ENCODE results near the gene HS6ST1. TPM values are rescaled to one million over a fixed set of nuclear protein-coding genes. Genes with fewer than 3 reads are reported as not detected.
"Not testable (repeated sequence)": the region's sequence is repeated elsewhere in the genome, so short reads cannot be mapped to it uniquely, and the experiment has no call there.

Gene HS6ST1
- total and polyA plus RNA-seq, 2 donors (not counting 1 experiment from before 2014, with no cell fraction given), result 7.8 to 22.7 TPM

DNA sequence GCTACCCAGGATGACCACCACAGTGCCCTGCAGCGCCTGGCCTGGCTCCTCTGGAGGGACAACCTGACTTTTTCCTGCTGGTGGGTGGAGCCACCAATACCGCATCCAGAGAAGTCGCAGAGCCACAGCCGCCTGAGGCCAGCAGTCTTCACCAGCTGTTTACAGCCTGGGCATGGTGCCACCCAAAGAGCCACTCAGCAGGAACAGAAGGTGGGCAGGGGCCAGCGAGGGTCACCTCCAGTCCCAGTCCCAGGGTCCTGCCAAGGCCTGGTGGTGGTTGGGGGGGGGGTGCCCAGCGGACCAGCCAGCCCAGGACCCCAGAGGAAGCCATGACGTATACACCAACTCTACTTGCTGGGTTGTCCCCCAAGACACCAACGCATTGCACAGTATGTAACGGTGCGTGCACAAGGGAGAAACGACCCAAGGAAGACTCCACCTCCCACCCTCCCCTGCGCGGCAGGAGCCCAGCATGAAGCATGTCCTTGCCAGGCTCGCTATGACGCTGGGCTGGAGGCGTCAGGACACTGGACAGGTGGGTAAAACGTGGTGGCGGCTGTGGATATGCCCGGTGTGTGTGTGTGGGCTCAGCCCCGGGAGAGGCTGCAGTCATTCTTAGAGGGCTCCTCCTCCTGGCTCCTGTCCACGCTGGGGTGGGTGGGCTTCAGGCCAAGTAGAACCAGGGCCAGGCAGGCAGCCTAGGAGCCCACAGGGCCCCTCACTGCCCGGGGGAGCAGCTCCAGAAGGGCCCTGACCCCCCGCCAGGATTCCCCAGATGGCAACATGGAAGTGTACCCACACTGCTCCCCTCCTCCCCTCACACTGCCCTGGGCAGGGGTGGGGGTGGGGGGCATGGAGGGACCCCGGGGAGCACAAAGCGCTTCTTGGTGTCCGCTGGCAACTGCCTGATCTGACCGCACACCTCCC lies 49.3 kb downstream of the HS6ST1 start:
- H3K9ac ChIP-seq (ENCODE audit: low read length), result no peak overlapping the region
- peaks cover 6% of the 10 kb centered on the region for H4K20me1 ChIP-seq (ENCODE audit: control insufficient read depth, insufficient read depth, low read length, poor library complexity, severe bottlenecking)
- no peak overlapping the region for H3K27ac Mint-ChIP-seq
- H3K27ac ChIP-seq (ENCODE audit: low read length in 2 of 2), result no peak overlapping the region
- POLR2A ChIA-PET, result no interaction called here
- H3K79me2 ChIP-seq (ENCODE audit: control insufficient read depth, insufficient read depth, low read length), result peaks cover 5% of the 10 kb centered on the region
- H2AFZ ChIP-seq (ENCODE audit: insufficient read depth, low read depth, low read length, poor library complexity, severe bottlenecking), result no peak overlapping the region
- peaks cover 0 to 4% of the 10 kb centered on the region in 2 experiments for H3K36me3 ChIP-seq (replicated peaks in 1 of 2; ENCODE audit: control extremely low read depth in 1 of 2, control insufficient read depth in 1 of 2, extremely low read depth in 1 of 2, insufficient read depth in 2 of 2, low read length in 1 of 2)
- intact Hi-C loops (cut with micrococcal nuclease), result no loop called here
- CTCF ChIA-PET, result no interaction called here
- H3K4me3 Mint-ChIP-seq, result no peak overlapping the region
- H3K9me3 ChIP-seq (ENCODE audit: control extremely low read depth in 1 of 3, control insufficient read depth in 2 of 3, insufficient read depth in 1 of 3, low read length in 2 of 3), result peaks cover 1 to 7% (median 4%) of the 10 kb centered on the region in 3 donors
- peaks cover 2% of the 10 kb centered on the region for H3K9me3 Mint-ChIP-seq (ENCODE audit: insufficient read depth)
- no peak overlapping the region for H3K4me3 ChIP-seq (ENCODE audit: control extremely low read depth in 1 of 5, extremely low read depth in 1 of 5, insufficient read depth in 1 of 5, low read depth in 2 of 5, low read length in 4 of 5)
- H3K27me3 ChIP-seq (replicated peaks in 1 of 4; ENCODE audit: control extremely low read depth in 1 of 4, control insufficient read depth in 3 of 4, insufficient read depth in 4 of 4, low read length in 3 of 4), result no peaks in the 10 kb centered on the region
- H3K27me3 Mint-ChIP-seq, result no peaks in the 10 kb centered on the region
- H3K4me1 ChIP-seq (ENCODE audit: control insufficient read depth in 2 of 2, insufficient read depth in 2 of 2, low read length in 2 of 2), result no peaks in the 10 kb centered on the region
- H3K4me2 ChIP-seq (replicated peaks; ENCODE audit: low read depth, low read length, poor library complexity, severe bottlenecking), result no peak overlapping the region
- DNase-seq (no peak), ATAC-seq (ENCODE audit: low read depth) (no peak)
- no peaks in the 10 kb centered on the region for H3K4me1 Mint-ChIP-seq
- no peak for TF ChIP-seq EZH2 (IDR thresholded peaks at IDR 0.05; ENCODE audit: borderline replicate concordance, insufficient read depth, low read depth, low read length, poor library complexity, severe bottlenecking)
- TF ChIP-seq, protein P1, sequence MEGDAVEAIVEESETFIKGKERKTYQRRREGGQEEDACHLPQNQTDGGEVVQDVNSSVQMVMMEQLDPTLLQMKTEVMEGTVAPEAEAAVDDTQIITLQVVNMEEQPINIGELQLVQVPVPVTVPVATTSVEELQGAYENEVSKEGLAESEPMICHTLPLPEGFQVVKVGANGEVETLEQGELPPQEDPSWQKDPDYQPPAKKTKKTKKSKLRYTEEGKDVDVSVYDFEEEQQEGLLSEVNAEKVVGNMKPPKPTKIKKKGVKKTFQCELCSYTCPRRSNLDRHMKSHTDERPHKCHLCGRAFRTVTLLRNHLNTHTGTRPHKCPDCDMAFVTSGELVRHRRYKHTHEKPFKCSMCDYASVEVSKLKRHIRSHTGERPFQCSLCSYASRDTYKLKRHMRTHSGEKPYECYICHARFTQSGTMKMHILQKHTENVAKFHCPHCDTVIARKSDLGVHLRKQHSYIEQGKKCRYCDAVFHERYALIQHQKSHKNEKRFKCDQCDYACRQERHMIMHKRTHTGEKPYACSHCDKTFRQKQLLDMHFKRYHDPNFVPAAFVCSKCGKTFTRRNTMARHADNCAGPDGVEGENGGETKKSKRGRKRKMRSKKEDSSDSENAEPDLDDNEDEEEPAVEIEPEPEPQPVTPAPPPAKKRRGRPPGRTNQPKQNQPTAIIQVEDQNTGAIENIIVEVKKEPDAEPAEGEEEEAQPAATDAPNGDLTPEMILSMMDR (IDR thresholded peaks at IDR 0.05), result no peak
- 96% methylated on average over 22 of the region's 27 CpGs for WGBS (ENCODE audit: insufficient coverage)

- ATAC-seq (ENCODE audit: low read depth); H3K27me3 Mint-ChIP-seq; H3K9me3 Mint-ChIP-seq (ENCODE audit: insufficient read depth); POLR2A ChIA-PET; H3K79me2 ChIP-seq (ENCODE audit: control insufficient read depth, insufficient read depth, low read length); H3K27me3 ChIP-seq (replicated peaks in 1 of 4; ENCODE audit: control extremely low read depth in 1 of 4, control insufficient read depth in 3 of 4, insufficient read depth in 4 of 4, low read length in 3 of 4); H3K4me1 ChIP-seq (ENCODE audit: control insufficient read depth in 2 of 2, insufficient read depth in 2 of 2, low read length in 2 of 2); H3K27ac Mint-ChIP-seq; H3K4me3 Mint-ChIP-seq; intact Hi-C loops (cut with micrococcal nuclease); H3K9me3 ChIP-seq (ENCODE audit: control extremely low read depth in 1 of 3, control insufficient read depth in 2 of 3, insufficient read depth in 1 of 3, low read length in 2 of 3); H2AFZ ChIP-seq (ENCODE audit: insufficient read depth, low read depth, low read length, poor library complexity, severe bottlenecking); H3K27ac ChIP-seq (ENCODE audit: low read length in 2 of 2); H3K9ac ChIP-seq (ENCODE audit: low read length); H3K4me2 ChIP-seq (replicated peaks; ENCODE audit: low read depth, low read length, poor library complexity, severe bottlenecking); H3K36me3 ChIP-seq (replicated peaks in 1 of 2; ENCODE audit: control extremely low read depth in 1 of 2, control insufficient read depth in 1 of 2, extremely low read depth in 1 of 2, insufficient read depth in 2 of 2, low read length in 1 of 2); CTCF ChIA-PET; DNase-seq; H3K4me3 ChIP-seq (ENCODE audit: control extremely low read depth in 1 of 5, extremely low read depth in 1 of 5, insufficient read depth in 1 of 5, low read depth in 2 of 5, low read length in 4 of 5); H3K4me1 Mint-ChIP-seq; H4K20me1 ChIP-seq (ENCODE audit: control insufficient read depth, insufficient read depth, low read length, poor library complexity, severe bottlenecking): not testable (repeated sequence)
- 95% methylated on average over 3 of the region's 23 CpGs for WGBS (ENCODE audit: insufficient coverage)
Measured at GRCh38 chr2:128268611-128269010, 50.1 kb downstream of the HS6ST1 start.

- POLR2A ChIA-PET; H3K9ac ChIP-seq (ENCODE audit: low read length); H3K27me3 ChIP-seq (replicated peaks in 1 of 4; ENCODE audit: control extremely low read depth in 1 of 4, control insufficient read depth in 3 of 4, insufficient read depth in 4 of 4, low read length in 3 of 4); H3K4me3 Mint-ChIP-seq; CTCF ChIA-PET; H3K9me3 ChIP-seq (ENCODE audit: control extremely low read depth in 1 of 3, control insufficient read depth in 2 of 3, insufficient read depth in 1 of 3, low read length in 2 of 3); DNase-seq; H3K9me3 Mint-ChIP-seq (ENCODE audit: insufficient read depth); intact Hi-C loops (cut with micrococcal nuclease); H3K27ac Mint-ChIP-seq; H3K4me1 Mint-ChIP-seq; H4K20me1 ChIP-seq (ENCODE audit: control insufficient read depth, insufficient read depth, low read length, poor library complexity, severe bottlenecking); H3K27ac ChIP-seq (ENCODE audit: low read length in 2 of 2); H3K79me2 ChIP-seq (ENCODE audit: control insufficient read depth, insufficient read depth, low read length); H3K36me3 ChIP-seq (replicated peaks in 1 of 2; ENCODE audit: control extremely low read depth in 1 of 2, control insufficient read depth in 1 of 2, extremely low read depth in 1 of 2, insufficient read depth in 2 of 2, low read length in 1 of 2); H3K4me1 ChIP-seq (ENCODE audit: control insufficient read depth in 2 of 2, insufficient read depth in 2 of 2, low read length in 2 of 2); H3K4me2 ChIP-seq (replicated peaks; ENCODE audit: low read depth, low read length, poor library complexity, severe bottlenecking); ATAC-seq (ENCODE audit: low read depth); H3K4me3 ChIP-seq (ENCODE audit: control extremely low read depth in 1 of 5, extremely low read depth in 1 of 5, insufficient read depth in 1 of 5, low read depth in 2 of 5, low read length in 4 of 5); H3K27me3 Mint-ChIP-seq; H2AFZ ChIP-seq (ENCODE audit: insufficient read depth, low read depth, low read length, poor library complexity, severe bottlenecking): not testable (repeated sequence)
- 98% methylated on average over 19 of the region's 38 CpGs for WGBS (ENCODE audit: insufficient coverage)
Measured at GRCh38 chr2:128268145-128268544, 50.5 kb downstream of the HS6ST1 start.

Data from B cell (primary cell).